Measurements from ENCODE around the gene CDH23.
"Not testable (repeated sequence)": the region's sequence is repeated elsewhere in the genome, so short reads cannot be mapped to it uniquely, and the experiment has no call there.

CDH23 gene

DNA sequence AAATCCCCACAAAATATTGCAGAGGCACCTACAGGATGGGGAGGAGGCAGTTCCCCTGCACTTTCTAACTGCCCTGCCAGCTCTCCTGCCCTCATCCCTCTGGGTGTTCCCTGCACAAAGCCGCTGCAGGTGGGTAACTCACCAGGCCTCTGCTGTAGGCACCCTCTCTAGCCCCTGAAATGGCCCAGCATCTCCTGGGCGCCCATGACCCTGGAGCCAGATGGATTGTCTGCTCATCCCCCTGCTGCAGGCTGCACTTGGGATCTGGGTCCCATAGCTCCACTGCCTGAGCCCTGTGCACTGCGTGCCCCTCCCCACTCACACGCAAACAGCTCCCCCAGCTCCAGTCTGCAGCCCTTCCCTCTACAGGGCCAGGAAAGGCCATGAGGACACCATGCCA, 192.0 kb downstream of the CDH23 start:
- DNase-seq, result no peak

DNA sequence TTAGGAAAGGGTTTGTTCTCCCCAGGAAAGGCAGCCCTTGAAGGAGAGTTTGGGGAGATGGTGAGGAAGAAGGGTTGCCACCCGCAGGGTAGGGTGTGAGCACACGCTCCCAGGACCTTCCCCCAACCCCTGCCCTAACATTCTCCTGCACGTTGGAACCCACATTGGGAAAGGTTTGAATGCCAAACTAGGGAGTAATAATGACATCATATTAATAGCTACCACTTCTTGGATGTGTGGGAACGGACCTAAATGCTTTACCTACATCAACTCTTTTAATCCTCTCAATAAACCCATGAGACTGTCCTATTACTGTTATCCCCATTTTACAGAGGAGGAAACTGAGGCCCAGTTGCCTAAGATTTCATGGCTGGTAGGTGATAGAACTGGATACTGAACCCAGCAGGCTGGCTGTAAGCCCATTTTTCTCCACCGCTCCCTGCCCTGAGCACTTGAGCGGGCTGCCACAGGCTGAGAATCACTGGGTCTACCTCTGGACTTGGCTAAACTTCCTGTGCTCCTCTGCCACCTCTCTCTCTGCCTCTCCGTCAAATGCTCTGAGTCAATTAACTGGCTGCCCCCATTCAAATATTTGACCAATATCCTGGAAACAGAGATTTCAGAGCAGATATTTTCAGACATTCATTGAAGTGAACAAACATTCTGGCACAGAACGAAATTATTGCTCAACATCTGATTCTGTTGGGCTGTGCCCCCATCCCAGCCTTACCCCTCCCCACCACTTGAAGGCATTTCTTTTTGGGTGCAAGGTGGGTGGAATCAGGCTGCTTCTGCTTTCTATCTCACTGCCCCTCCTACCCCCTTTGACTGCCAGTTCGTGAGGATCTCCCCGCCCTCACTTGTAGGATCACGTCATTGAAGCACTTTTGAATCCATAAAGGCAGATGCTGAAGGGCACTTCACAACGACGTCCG, 193.2 kb downstream of the CDH23 start:
- no peak for DNase-seq

GRCh38 chr10:71590781-71591350, 194.1 kb downstream of the CDH23 start:
- no peak for DNase-seq

DNA sequence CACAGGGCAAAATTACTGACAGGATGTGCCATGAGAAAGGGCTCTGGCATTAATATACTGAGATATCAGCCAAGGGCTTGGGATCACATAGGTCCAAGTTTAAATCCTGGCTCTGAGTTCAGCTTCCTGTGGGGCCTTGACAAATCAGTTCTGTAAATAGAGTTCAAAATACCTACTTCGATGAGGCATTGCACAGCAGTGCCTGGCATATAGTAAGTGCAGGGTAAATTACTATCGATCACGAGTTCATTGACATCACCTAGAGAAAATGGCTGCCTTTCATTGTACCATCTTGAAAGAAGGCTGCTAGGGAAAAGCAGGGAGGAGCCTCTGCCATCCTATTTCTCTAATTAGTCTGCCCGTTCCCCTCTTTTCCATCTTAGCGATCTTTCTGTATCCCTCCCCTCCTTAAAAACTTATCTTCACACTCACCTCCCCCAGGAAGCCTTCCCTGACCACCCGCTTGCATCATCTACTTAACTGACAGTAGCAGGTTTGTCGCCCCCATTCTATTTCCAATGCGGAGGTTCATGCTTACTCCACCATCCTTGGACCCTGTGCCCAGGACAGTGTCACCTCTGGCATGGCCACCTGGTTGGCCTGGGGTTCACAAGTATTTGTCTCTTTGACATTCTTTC, 198.3 kb downstream of the CDH23 start:
- DNase-seq, result no peak

- DNase-seq, result no peak
These were observed 198.9 kb downstream of the CDH23 start for GRCh38 chr10:71595649-71596048.

GRCh38 chr10:71596127-71596526, 199.4 kb downstream of the CDH23 start:
- DNase-seq, result no peak

GRCh38 chr10:71596759-71597158, 200.0 kb downstream of the CDH23 start:
- no peak for DNase-seq

DNA sequence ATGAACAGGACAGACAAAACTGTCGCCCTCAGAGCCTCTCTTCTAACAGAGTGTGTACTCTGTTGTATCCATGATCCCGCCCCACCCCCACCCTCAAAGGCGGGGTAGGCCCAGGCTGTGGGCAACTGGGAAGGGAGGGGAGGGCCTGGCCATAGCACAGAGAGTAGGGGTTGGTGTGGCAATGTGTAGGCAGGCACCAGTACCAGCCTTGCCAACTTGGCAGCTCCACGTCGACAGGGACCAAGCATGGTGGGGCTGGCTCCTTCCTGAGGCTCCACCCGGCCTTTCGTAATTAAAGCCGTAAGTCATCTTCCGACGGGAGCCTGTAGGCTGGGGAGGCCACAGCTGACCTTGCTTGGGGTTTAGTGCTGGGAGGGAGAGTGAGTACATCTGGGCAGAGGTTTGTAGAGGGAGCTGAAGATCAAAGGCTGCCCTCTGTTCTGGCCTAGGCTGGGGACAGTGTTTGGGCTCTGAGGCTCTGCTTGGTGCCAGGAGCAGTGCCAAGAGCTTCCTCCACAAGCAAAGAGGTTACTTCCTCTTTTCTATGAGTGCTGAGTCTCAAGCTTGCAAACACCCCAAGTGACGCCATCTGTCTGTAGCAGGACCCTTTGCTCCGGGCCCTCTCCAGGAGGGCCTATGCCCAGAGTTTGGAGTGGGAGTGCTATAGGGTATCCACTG, 201.2 kb downstream of the CDH23 start:
- no peak for DNase-seq

- no peak for DNase-seq
These were observed 201.9 kb downstream of the CDH23 start for GRCh38 chr10:71598621-71599055.

- DNase-seq, result no peak
These were observed 202.8 kb downstream of the CDH23 start for GRCh38 chr10:71599518-71599917.

DNA sequence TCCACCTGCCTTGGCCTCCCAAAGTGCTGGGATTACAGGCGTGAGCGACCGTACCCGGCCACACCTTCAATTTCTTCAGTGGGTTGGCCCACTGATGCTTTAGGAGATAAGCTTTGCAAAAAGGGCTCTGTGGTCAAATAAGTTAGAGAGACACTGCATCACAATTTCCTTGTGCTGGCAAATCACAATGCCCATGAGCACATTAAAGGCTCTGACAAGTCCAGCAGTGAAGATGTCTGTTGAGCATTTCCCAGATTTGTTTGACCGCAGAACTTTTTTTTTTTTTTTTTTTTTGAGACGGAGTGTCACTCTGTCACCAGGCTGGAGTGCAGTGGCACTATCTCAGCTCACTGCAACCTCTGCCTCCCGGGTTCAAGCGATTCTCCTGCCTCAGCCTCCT, 203.5 kb downstream of the CDH23 start:
- not testable (repeated sequence) for DNase-seq

- DNase-seq, result no peak
These were observed 204.1 kb downstream of the CDH23 start for GRCh38 chr10:71600849-71601248.

- DNase-seq, result no peak
These were observed 204.6 kb downstream of the CDH23 start for GRCh38 chr10:71601273-71601672.

DNA sequence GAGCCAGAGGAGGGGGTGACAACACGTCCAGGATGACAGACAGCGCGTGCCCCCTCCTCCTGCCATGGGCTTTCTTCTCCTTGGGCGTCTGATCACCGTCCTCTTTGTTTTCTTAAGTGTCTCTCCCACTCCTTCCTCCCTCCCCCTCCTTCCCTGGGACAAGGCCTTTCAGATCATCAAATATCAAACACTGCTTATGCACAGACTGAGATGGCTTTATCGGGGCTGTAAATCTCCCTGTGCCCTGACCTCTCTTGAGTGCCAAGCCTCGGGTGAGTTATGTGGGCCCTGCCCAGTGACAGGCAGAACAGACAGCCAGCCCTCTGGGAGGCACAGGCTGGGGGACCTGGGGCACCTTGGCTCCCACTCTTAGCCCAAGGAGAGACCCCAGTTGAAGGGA, 206.4 kb downstream of the CDH23 start:
- no peak for DNase-seq

- DNase-seq, result no peak
These were observed 207.0 kb downstream of the CDH23 start for GRCh38 chr10:71603754-71604153.

- DNase-seq, result no peak
These were observed 207.8 kb downstream of the CDH23 start for GRCh38 chr10:71604324-71605018.

DNA sequence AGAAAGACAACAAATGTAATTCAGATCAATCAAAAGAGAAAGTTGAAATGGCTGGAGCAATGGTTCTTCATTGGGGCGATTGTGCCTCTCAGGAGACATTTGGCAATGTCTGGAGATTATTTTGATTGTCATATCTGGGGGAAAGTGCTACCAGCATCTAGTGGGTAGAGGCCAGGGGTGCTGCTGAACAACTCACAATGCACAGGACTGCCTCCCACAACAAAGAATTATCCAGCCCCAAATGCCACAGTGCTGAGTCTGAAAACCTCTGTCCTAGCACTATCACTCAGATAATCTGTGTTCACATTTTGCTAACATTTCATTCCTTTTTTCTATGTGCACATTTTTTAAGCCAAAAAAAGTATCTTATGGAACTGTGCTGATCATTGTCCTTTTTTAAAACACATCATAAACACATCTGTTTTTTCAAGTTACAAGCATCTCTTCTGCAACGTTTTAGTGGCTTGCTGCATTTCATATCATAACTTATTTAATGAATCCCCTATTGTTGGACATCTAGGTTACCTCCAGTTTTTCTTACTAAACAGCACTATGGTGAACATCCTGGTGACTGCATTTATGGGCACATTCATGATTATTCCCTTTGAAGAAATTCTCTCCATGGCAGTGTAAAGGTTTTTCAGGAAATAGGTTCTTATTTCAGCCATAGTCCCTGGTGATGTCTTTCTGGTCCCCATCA, 208.7 kb downstream of the CDH23 start:
- no peak for DNase-seq

DNA sequence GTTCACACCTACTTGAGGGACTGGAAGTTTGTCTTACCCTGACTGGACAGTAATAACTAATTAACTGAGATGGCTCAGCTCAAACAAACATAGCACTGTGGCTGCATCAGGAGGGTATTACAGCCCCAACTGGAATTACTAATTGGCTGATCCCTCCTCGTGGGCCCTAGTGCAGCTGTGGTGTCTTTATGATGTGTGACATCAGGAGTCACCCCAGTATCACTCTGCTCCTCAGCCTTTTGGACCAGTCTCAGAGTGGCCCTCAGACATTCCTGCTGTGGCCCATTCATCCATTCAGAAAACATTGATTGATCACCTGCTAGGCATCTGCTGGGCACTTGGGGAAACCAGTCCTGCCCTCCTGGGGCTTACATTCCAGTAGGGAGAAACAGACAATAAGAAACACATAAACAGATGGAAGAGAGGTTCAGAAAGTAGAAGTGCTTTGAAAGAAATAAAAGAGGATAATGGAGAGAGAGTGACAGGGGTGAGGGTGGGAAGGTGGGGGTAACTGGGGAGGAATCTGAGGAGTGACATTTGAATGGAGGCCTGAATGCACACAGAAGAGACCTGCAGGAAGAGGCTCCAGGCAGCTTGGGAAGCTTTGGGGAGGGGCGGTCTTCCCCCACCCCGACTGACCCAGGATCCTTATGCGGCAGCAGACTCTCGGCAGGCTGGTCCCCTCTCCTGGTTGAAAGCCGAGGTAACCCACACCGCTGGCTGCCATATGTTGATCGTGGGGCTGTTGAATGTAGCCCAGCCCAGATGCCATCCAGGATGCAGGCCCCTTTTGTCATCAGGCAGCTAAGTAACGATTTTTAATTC, 209.7 kb downstream of the CDH23 start:
- no peak for DNase-seq

DNA sequence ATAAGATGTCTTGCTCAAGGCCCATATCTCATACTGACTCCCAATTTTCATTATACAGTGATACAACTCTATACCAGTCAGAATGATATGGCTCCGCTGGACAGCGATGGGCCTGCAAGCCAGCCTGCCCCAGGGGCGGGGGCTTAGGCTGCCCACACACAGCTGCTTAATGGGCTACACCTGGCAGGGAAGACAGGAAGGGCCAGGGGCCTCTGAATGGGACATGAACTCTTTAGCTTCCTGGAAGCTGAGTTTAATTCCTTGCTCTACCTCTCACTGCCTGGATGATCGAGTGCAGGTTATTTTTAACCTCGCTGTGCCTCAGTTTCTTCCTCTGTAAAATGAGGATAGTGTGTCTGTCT, 210.3 kb downstream of the CDH23 start:
- DNase-seq, result no peak

DNA sequence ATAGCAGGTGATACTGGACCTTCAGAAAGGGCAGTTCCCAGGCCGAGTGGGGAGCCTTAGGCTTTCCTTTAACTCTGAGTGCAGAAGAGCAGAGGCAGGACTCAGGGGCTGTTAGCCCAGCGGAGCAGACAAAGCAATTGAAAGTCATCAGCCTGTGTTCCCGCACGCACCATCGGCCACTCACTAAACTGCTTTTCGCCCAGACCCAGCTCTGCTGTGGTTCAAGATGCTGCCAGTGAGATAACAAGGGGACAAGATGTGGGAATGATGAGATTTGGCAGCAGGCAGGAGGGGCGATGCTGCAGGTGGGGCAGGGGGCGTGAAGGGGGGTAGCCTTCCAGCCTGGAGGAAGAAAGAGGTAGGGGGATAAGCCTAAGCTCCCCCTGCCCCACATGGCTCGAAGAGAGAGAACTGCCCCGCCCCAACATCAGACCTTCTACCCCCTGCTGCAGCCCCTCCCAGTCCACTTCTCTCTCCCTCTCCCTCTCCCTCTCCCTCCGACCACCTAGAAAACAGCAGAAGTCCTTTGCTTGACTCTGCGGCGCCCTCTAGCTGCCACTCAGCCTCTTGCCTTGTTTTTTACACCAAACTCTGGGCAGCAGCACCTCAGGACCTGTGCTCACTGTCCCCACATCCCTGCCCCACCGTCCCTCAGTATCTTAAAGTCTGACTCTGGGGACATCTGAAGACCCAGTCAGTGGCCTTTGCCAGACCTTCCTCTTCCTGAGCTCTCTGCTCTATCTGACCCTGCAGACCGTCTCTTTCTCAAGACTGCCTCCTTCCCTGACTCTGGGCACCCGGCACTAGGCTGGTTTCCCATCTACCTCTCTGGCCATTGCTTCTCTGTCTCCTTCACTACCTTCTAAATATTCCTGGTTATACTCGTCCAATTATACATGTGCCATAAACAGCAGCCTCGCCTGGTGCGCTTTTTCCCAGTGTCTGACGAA, 212.4 kb downstream of the CDH23 start:
- peak; percentile 82 for DNase-seq
